ENCODE data around the gene VPS54.

Gene VPS54

GRCh38 chr2:63866009-63866709 is 153.1 kb downstream of the VPS54 start:
- Mint-ChIP-seq H3K9me3 (no peaks in the 10 kb centered on the region), H3K4me3 (no peak overlapping the region), H3K36me3 (ENCODE audit: low read depth) (peaks cover 24% of the 10 kb centered on the region), H3K27me3 (no peaks in the 10 kb centered on the region), H3K27ac (no peak overlapping the region), H3K4me1 (peaks cover 47% of the 10 kb centered on the region)
- DNase-seq, result no peak
- no peak for ATAC-seq

DNA sequence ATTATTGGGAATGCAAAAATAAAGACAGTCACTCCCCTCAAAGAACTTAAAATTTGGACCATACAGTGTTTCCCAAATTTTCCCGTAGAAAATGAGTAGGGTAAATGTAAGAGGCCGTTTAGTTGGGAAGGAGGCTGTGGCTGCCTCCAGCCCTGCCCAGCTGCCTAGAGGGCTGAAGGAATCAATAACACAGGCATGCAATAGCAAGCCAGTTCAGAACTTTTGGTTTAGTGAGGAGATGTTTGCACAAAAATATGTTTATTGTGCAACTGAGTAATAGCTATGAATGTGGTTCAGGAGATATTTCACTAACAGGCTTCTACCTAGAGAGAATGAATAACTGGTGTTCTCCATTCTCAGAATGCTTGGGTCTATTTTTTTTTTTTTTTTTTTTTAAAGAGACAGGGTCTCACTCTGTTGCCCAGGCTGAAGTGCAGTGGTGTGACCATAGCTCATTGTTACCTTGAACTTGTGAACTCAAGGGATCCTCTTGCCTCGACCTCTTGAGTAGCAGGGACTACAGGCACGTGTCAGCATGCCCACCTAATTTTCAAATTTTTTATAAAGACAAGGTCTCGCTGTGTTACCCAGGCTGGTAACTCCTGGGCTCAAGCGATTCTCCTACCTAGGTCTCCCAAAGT is 153.9 kb downstream of the VPS54 start:
- Mint-ChIP-seq H3K4me1 (peaks cover 50% of the 10 kb centered on the region), H3K27ac (no peak overlapping the region), H3K36me3 (ENCODE audit: low read depth) (peaks cover 22% of the 10 kb centered on the region), H3K27me3 (no peaks in the 10 kb centered on the region), H3K9me3 (no peaks in the 10 kb centered on the region), H3K4me3 (no peak overlapping the region)
- ATAC-seq (no peak), DNase-seq (no peak)

DNA sequence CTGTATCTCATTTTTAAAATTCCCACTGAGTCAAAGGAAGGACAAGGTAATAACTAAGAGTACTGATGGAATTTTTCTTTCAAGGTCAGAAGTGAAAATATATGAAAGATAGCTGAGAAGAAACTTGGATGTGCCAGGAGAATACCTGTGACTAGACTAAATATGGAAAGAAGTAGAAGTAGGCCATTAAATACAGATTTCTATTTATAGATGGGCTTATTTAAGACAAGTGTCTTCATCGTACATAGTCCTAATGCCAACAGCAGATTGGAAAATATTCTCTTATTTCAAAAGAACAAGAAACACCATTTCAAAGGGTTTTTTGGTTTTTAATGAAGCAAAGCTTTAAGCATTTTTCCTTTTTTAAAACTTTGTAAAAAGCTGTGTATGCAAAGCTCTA is 155.5 kb downstream of the VPS54 start:
- no peak overlapping the region for H3K4me3 Mint-ChIP-seq
- H3K4me1 Mint-ChIP-seq, result peaks cover 50% of the 10 kb centered on the region
- peaks cover 27% of the 10 kb centered on the region for H3K36me3 Mint-ChIP-seq (ENCODE audit: low read depth)
- no peaks in the 10 kb centered on the region for H3K9me3 Mint-ChIP-seq
- no peak overlapping the region for H3K27ac Mint-ChIP-seq
- ATAC-seq (no peak), DNase-seq (no peak)
- H3K27me3 Mint-ChIP-seq, result no peaks in the 10 kb centered on the region

DNA sequence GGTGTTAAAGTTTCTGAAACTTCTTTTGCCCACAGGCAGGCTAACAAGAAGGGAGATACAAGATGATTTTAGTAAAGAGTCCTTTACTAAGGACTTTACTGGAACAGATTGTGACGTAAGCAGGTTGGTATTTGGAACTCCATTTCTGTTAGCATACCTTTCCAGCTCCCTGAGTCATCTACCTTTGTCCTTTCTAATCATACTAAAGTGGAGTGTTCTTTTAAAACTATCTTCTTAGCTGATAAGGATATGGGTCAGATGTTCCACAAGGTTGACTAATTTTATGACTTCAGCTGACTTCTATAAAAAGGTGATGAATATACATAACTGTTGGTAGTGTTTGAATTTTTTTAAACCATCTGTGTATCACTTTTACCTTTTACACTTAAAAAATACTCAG is 156.4 kb downstream of the VPS54 start:
- ATAC-seq (peak; percentile 91), DNase-seq (no peak)
- H3K36me3 Mint-ChIP-seq (ENCODE audit: low read depth), result peaks cover 31% of the 10 kb centered on the region
- no peaks in the 10 kb centered on the region for H3K9me3 Mint-ChIP-seq
- peak overlapping the region; percentile 56 for H3K27ac Mint-ChIP-seq
- H3K4me3 Mint-ChIP-seq, result no peak overlapping the region
- no peaks in the 10 kb centered on the region for H3K27me3 Mint-ChIP-seq
- H3K4me1 Mint-ChIP-seq, result peaks cover 53% of the 10 kb centered on the region

DNA sequence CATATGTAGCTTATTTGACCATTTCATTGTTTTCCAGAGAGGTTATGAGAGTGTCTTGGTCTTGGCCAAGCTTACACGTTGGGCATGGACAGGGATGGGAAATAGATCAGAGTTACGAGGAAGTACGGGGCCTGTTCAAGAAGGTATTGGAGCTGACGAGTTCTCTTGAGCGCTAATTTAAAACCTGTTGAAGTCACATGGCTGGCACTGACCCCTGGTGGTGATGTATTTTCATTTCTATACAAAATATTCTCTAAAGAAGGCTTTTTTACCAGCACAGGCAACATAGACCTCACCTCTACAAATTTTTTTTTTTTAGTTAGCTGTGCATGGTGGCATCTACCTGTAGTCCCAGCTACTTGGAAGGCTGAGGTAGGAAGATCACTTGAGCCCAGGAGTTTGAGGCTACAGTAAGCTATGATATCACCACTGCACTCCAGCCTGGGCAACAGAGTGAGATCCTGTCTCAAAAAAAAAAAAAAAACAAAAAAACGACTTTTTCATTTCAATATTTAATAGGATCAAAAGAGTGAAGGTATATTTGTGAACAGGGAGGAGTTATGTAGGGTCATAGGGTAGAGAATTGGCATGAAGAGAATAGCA is 157.9 kb downstream of the VPS54 start:
- DNase-seq (peak; percentile 53), ATAC-seq (peak; percentile 58)
- H3K9me3 Mint-ChIP-seq, result no peaks in the 10 kb centered on the region
- peak overlapping the region; percentile 2 for H3K27ac Mint-ChIP-seq
- no peaks in the 10 kb centered on the region for H3K27me3 Mint-ChIP-seq
- H3K4me1 Mint-ChIP-seq, result peaks cover 52% of the 10 kb centered on the region
- peaks cover 37% of the 10 kb centered on the region for H3K36me3 Mint-ChIP-seq (ENCODE audit: low read depth)
- H3K4me3 Mint-ChIP-seq, result no peak overlapping the region

DNA sequence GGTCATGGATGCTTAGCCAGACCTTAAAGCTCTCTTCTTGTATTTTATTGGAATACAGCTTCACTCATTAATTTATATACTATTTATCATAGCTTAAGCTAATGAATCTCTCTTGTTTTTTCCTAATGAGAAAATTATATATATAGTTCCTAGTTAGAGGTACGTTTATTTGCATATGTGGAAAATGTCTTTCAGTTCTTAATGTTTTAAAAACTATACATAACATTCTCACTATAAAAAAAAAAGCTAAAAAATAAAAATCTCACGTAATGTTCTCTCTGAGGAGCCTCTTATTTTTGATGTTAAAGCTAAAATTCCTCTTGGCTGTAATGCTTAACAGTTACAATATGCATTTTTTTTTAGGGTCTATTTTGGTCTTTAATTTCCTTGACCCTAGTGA is 160.9 kb downstream of the VPS54 start:
- no peak overlapping the region for H3K4me3 Mint-ChIP-seq
- H3K27me3 Mint-ChIP-seq, result no peaks in the 10 kb centered on the region
- H3K36me3 Mint-ChIP-seq (ENCODE audit: low read depth), result peaks cover 30% of the 10 kb centered on the region
- ATAC-seq (no peak), DNase-seq (no peak)
- H3K27ac Mint-ChIP-seq, result no peak overlapping the region
- peaks cover 60% of the 10 kb centered on the region for H3K4me1 Mint-ChIP-seq
- no peaks in the 10 kb centered on the region for H3K9me3 Mint-ChIP-seq

DNA sequence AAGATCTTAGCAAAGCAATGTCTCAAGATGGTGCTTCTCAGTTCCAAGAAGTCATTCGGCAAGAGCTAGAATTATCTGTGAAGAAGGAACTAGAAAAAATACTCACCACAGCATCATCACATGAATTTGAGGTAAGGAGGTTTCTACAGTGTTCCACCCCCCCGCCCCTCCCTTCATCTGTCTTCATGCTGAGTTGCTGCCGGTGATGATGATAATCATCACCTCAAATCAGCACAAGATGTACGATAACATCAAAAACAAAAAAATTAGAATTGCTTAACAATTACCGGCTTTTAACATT is 163.0 kb downstream of the VPS54 start:
- peaks cover 56% of the 10 kb centered on the region for H3K4me1 Mint-ChIP-seq
- H3K27ac Mint-ChIP-seq, result peak overlapping the region; percentile 73
- H3K27me3 Mint-ChIP-seq, result no peaks in the 10 kb centered on the region
- ATAC-seq, result peak; percentile 70
- H3K9me3 Mint-ChIP-seq, result no peaks in the 10 kb centered on the region
- peak overlapping the region; percentile 43 for H3K4me3 Mint-ChIP-seq
- peaks cover 24% of the 10 kb centered on the region for H3K36me3 Mint-ChIP-seq (ENCODE audit: low read depth)
- DNase-seq, result no peak

DNA sequence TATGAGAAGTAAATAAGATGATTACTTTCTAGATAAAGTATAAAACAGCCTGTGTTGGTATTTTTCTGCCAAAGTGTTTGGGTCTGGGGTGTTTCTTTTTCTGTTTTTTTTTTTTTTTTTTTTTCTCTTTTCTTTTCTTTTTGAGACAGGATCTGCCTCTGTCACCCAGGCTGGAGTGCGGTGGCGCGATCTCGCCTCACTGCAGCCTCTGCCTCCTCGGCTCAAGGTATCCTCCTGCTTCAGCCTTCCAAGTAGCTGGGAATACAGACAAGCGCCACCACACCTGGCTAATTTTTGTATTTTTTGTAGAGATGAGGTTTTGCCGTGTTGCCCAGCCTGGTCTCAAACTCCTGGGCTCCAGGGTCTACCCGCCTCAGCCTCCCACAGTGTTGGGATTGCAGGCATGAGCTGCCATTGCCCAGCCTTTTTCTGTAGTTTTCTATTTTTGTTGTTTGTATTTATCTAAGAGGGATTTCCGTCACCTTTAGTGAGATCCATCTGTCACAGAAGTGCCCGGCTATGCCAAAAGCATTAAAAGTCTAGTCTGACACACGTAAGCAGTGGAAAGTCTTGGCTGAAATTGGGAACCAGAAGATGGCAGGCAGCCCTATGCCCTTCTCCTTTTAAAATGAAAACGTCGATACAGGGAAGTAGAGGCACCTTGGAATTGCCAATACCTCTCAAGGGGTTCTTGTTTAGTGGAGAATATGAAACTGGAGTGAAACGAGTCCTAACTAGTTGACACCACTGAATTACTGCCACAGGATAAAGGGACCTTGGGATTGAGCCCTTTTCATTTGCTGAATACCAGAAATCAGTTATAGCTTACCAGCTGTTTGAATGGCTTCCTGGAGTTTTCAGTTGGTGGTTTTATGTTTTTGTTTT is 163.6 kb downstream of the VPS54 start:
- ATAC-seq, result no peak
- Mint-ChIP-seq H3K4me3 (peak overlapping the region; percentile 43), H3K9me3 (no peaks in the 10 kb centered on the region), H3K36me3 (ENCODE audit: low read depth) (peaks cover 27% of the 10 kb centered on the region), H3K4me1 (peaks cover 56% of the 10 kb centered on the region), H3K27me3 (no peaks in the 10 kb centered on the region), H3K27ac (peak overlapping the region; percentile 73)
- DNase-seq, result no peak

DNA sequence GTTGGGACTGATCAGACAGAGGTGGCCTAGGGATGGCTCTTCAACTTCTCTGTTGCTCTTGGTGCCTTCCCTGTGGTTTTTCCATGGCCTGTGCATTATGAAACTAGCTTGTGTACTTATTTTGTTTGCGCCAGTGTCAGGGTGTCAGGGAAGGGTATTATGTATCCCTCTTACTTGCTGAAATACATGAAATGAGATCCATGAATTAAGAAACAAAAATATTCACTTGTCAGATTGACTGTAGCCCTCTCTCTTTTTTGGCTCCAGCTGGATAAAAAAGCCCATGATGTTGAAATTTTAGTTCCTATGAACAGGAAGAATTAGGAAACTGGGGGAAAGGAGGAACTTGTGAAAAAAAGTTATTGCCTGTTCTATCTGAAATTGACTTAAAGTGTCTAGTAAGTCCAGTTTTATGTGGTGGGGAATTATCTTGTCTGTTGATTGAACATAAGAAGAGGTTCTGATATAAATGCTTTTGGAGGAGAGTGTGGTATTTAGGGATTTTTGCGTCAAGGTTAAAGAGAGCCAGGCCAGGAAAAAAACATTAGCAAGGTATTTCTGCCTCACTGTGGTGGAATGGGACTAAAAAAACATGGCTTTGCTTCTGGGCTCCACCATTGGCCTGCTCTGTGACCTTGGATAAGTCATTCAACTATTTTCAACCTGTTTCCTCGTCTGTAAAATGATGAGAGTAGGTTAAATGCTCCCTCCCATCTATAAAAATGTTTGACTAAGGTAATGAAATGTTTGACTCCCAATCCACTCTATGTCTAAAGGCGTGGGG is 165.5 kb downstream of the VPS54 start:
- H3K36me3 Mint-ChIP-seq (ENCODE audit: low read depth), result peaks cover 20% of the 10 kb centered on the region
- no peaks in the 10 kb centered on the region for H3K27me3 Mint-ChIP-seq
- H3K4me3 Mint-ChIP-seq, result no peak overlapping the region
- H3K27ac Mint-ChIP-seq, result peak overlapping the region; percentile 47
- no peak for ATAC-seq
- H3K9me3 Mint-ChIP-seq, result no peaks in the 10 kb centered on the region
- no peak for DNase-seq
- peaks cover 71% of the 10 kb centered on the region for H3K4me1 Mint-ChIP-seq

DNA sequence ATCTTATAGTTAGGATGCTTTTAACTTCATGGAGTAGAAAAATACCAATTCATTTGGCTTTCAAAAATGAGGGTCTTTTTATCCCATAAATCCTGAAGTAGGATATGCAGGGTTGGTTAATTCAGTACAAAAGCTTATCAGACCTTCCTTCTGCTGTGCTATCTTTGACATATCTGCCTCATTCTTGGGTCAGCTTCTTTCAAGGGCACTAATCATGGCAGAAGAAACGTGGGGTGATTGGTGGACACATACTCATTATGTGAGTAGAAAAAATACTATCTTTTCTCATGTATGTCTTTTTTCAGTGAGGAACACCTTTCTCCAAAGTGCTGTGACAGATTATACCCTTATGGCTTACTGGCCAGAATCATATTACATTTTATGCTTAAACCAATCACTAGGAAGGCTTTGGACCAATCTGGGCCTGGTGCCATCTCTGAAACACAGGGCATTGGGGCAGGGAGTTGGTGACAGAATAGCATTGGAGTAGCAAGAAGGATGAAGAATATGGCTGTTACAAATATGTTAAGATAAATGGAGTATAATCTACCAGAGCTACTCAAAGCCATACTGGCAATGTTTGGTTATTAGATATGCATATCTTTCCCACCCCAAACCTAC is 167.4 kb downstream of the VPS54 start:
- DNase-seq (no peak), ATAC-seq (no peak)
- H3K27me3 Mint-ChIP-seq, result no peaks in the 10 kb centered on the region
- H3K36me3 Mint-ChIP-seq (ENCODE audit: low read depth), result peaks cover 20% of the 10 kb centered on the region
- H3K4me3 Mint-ChIP-seq, result no peak overlapping the region
- peaks cover 10% of the 10 kb centered on the region for H3K9me3 Mint-ChIP-seq
- H3K4me1 Mint-ChIP-seq, result peaks cover 80% of the 10 kb centered on the region
- no peak overlapping the region for H3K27ac Mint-ChIP-seq

DNA sequence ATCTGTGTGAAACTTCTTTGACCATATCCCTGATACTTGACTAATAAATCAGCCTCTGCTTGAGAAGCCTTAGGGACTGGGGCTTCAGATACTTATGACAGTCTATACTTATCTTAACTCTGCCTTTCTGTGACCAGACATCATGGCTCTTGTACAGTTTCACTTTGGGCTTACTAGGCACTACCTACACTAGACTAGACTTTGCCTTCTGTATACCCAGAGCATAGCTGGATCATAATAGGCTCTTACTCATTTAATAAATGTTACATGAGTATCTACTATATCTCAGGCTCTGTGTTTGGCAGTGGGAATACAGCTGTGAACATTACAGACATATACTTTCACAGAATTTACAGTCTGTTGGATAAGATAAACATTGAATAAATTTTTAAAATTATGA is 168.6 kb downstream of the VPS54 start:
- H3K4me1 Mint-ChIP-seq, result peaks cover 74% of the 10 kb centered on the region
- peaks cover 24% of the 10 kb centered on the region for H3K36me3 Mint-ChIP-seq (ENCODE audit: low read depth)
- H3K9me3 Mint-ChIP-seq, result peaks cover 10% of the 10 kb centered on the region
- no peak overlapping the region for H3K27ac Mint-ChIP-seq
- no peaks in the 10 kb centered on the region for H3K27me3 Mint-ChIP-seq
- DNase-seq, result no peak
- ATAC-seq, result peak; percentile 69
- no peak overlapping the region for H3K4me3 Mint-ChIP-seq

DNA sequence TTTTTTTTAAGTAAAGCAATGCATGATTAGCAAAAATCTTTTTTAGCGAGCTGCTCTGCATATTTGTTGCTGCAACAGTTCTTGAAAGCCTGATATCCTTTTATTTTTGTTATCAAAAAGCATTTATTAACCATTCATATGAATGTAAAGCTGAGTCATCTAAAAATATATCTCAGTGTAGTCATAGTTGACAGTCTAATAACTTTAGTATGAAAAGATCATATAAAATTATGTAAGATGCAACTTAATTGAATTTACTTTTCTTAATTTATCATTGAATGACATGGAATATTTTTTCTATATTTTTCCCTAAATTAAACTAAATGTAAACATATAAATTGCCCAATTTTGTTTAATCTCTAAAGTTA is 169.0 kb downstream of the VPS54 start:
- Mint-ChIP-seq H3K4me1 (peaks cover 74% of the 10 kb centered on the region), H3K4me3 (no peak overlapping the region), H3K9me3 (peaks cover 10% of the 10 kb centered on the region), H3K36me3 (ENCODE audit: low read depth) (peaks cover 26% of the 10 kb centered on the region), H3K27me3 (no peaks in the 10 kb centered on the region), H3K27ac (no peak overlapping the region)
- DNase-seq (no peak), ATAC-seq (no peak)

- Mint-ChIP-seq H3K36me3 (ENCODE audit: low read depth) (peaks cover 26% of the 10 kb centered on the region), H3K4me3 (no peak overlapping the region), H3K9me3 (peaks cover 10% of the 10 kb centered on the region), H3K27me3 (no peaks in the 10 kb centered on the region), H3K4me1 (peaks cover 74% of the 10 kb centered on the region), H3K27ac (peak overlapping the region; percentile 32)
- DNase-seq (no peak), ATAC-seq (no peak)
Observed at GRCh38 chr2:63849381-63850203, 169.6 kb downstream of the VPS54 start.
